CD8-positive, alpha-beta memory T cell (primary cell): Measurements from ENCODE around the gene RIOX2. TPM values are rescaled to one million over a fixed set of nuclear protein-coding genes. Genes with fewer than 3 reads are reported as not detected.
A peak's percentile ranks its signal among the peaks of the same experiment; 100 is the strongest.
"Not testable (repeated sequence)": the region's sequence is repeated elsewhere in the genome, so short reads cannot be mapped to it uniquely, and the experiment has no call there.

Experiments used
- CTCF ChIA-PET: fragments of 350-600 bp; sonication (Branson Sonifier 250); formaldehyde crosslinking; loops from one replicate; lab custom pipeline; 2021; ENCODE audit warnings: antibody characterized with exemption; lab: Charles Lee
- POLR2A ChIA-PET: fragments of 350-600 bp; sonication (Branson Sonifier 250); formaldehyde crosslinking; loops from one replicate; lab custom pipeline; 2021; ENCODE audit warnings: antibody characterized with exemption; lab: Charles Lee
- DNase-seq, 5 donors: peaks; one replicate each; pipeline versions ENCODE4 v3.0.0 to v3.0.0-alpha.2; 2020 to 2022; ENCODE audit warnings: mixed read lengths in 1 of 5
- H3K27ac ChIP-seq: one replicate; pipeline ENCODE4 v1.7.0; 2013; ENCODE audit warnings: low read depth, mild to moderate bottlenecking, low read length, moderate library complexity
- H3K27me3 ChIP-seq: 2 replicates; pipeline ENCODE4 v1.7.0; 2013; ENCODE audit warnings: low read length, mild to moderate bottlenecking; ENCODE audit not compliant: insufficient read depth, poor library complexity, severe bottlenecking
- H3K36me3 ChIP-seq: 2 replicates; pipeline ENCODE4 v1.7.0; 2013; ENCODE audit warnings: mild to moderate bottlenecking, low read length, moderate library complexity; ENCODE audit not compliant: insufficient read depth
- H3K4me1 ChIP-seq: 2 replicates; pipeline ENCODE4 v1.7.0; 2013; ENCODE audit warnings: mild to moderate bottlenecking, low read length, moderate library complexity; ENCODE audit not compliant: insufficient read depth
- H3K4me3 ChIP-seq: 2 replicates; pipeline ENCODE4 v1.7.0; 2013; ENCODE audit warnings: mild to moderate bottlenecking, low read length
- H3K9me3 ChIP-seq: 2 replicates; pipeline ENCODE4 v1.7.0; 2013; ENCODE audit warnings: mild to moderate bottlenecking, low read length
- H3K27ac Mint-ChIP-seq, 8 donors: one replicate each; pipeline ENCODE4 v1.8.0; 2020 to 2021; ENCODE audit warnings: mixed read lengths in 8 of 8, mild to moderate bottlenecking in 6 of 8, inconsistent platforms in 3 of 8, moderate library complexity in 3 of 8
- H3K27me3 Mint-ChIP-seq, 2 donors: one replicate each; pipeline ENCODE4 v1.8.0; 2020 to 2021; ENCODE audit warnings: mixed read lengths in 2 of 2, mild to moderate bottlenecking in 1 of 2, moderate library complexity in 1 of 2
- H3K36me3 Mint-ChIP-seq, 3 donors: one replicate each; pipeline ENCODE4 v1.8.0; 2020 to 2021; ENCODE audit warnings: mixed read lengths in 3 of 3, inconsistent platforms in 1 of 3, mild to moderate bottlenecking in 1 of 3
- H3K4me1 Mint-ChIP-seq, 3 donors: one replicate each; pipeline ENCODE4 v1.8.0; 2020 to 2021; ENCODE audit warnings: mixed read lengths in 3 of 3, inconsistent platforms in 1 of 3, mild to moderate bottlenecking in 1 of 3
- H3K4me3 Mint-ChIP-seq, 7 donors: one replicate each; pipeline ENCODE4 v1.8.0; 2020 to 2021; ENCODE audit warnings: mixed read lengths in 7 of 7, mild to moderate bottlenecking in 6 of 7, moderate library complexity in 4 of 7, inconsistent platforms in 2 of 7
- H3K9me3 Mint-ChIP-seq, 5 donors: one replicate each; pipeline ENCODE4 v1.8.0; 2020 to 2022; ENCODE audit warnings: mixed read lengths in 5 of 5, mild to moderate bottlenecking in 3 of 5, moderate library complexity in 2 of 5, inconsistent platforms in 1 of 5
- polyA plus RNA-seq: library from polyadenylated mRNA; unstranded; fragments of 300-500 nt; fragmentation: Illumina TruSeq; gene quantifications from one replicate; pipeline ENCODE4 v1.2.3, GENCODE V29; 2021
- total RNA-seq, 2 experiments: library from RNA; stranded (reverse); gene quantifications; one replicate each; pipeline ENCODE4 v1.2.3, GENCODE V29; 2021

Gene RIOX2
- total and polyA plus RNA-seq, 3 experiments from 2014 or later: 28.8 to 58.3 (median 57.6) TPM

GRCh38 chr3:97917813-97918536 lies 54.3 kb downstream of the RIOX2 start:
- peaks cover 13 to 19% (median 18%) of the 10 kb centered on the region in 3 donors for H3K4me1 Mint-ChIP-seq
- DNase-seq: no peak
- H3K9me3 Mint-ChIP-seq: no peaks in the 10 kb centered on the region
- no peak overlapping the region for H3K27ac Mint-ChIP-seq
- Histone ChIP-seq H3K27me3 (no peaks in the 10 kb centered on the region), H3K36me3 (no peaks in the 10 kb centered on the region), H3K9me3 (no peaks in the 10 kb centered on the region), H3K4me1 (no peaks in the 10 kb centered on the region), H3K27ac (no peak overlapping the region), H3K4me3 (no peak overlapping the region)
- ChIA-PET CTCF (no interaction called here), POLR2A (no interaction called here)
- peaks cover 0 to 3% of the 10 kb centered on the region in 2 donors for H3K27me3 Mint-ChIP-seq
- no peak overlapping the region for H3K4me3 Mint-ChIP-seq
- H3K36me3 Mint-ChIP-seq: peaks cover 24 to 38% (median 29%) of the 10 kb centered on the region in 3 donors

- no peaks in the 10 kb centered on the region for H3K9me3 Mint-ChIP-seq
- H3K4me3 Mint-ChIP-seq: no peak overlapping the region
- Histone ChIP-seq H3K9me3 (peaks cover 2% of the 10 kb centered on the region), H3K27me3 (no peaks in the 10 kb centered on the region), H3K4me3 (no peak overlapping the region), H3K4me1 (peaks cover 10% of the 10 kb centered on the region), H3K27ac (no peak overlapping the region), H3K36me3 (no peaks in the 10 kb centered on the region)
- ChIA-PET CTCF (no interaction called here), POLR2A (no interaction called here)
- H3K36me3 Mint-ChIP-seq: peaks cover 19 to 30% (median 23%) of the 10 kb centered on the region in 3 donors
- H3K27ac Mint-ChIP-seq: no peak overlapping the region
- peaks cover 16 to 28% (median 26%) of the 10 kb centered on the region in 3 donors for H3K4me1 Mint-ChIP-seq
- H3K27me3 Mint-ChIP-seq: peaks cover 0 to 3% of the 10 kb centered on the region in 2 donors
- DNase-seq: no peak
Measured at GRCh38 chr3:97916576-97916975, 55.7 kb downstream of the RIOX2 start.

GRCh38 chr3:97914388-97914787 lies 57.8 kb downstream of the RIOX2 start:
- Mint-ChIP-seq H3K4me1 (peaks cover 31 to 43% (median 42%) of the 10 kb centered on the region in 3 donors), H3K36me3 (peaks cover 7 to 16% (median 14%) of the 10 kb centered on the region in 3 donors), H3K9me3 (no peaks in the 10 kb centered on the region), H3K4me3 (no peak overlapping the region), H3K27ac (no peak overlapping the region), H3K27me3 (peaks cover 0 to 3% of the 10 kb centered on the region in 2 donors)
- CTCF ChIA-PET: no interaction called here
- POLR2A ChIA-PET: no interaction called here
- Histone ChIP-seq H3K9me3 (peaks cover 3% of the 10 kb centered on the region), H3K4me1 (peaks cover 20% of the 10 kb centered on the region), H3K27ac (no peak overlapping the region), H3K4me3 (no peak overlapping the region), H3K27me3 (no peaks in the 10 kb centered on the region), H3K36me3 (no peaks in the 10 kb centered on the region)
- no peak for DNase-seq

GRCh38 chr3:97911459-97911858 lies 60.8 kb downstream of the RIOX2 start:
- peaks cover 20% of the 10 kb centered on the region for H3K4me1 ChIP-seq
- no peak for DNase-seq
- CTCF ChIA-PET: interaction anchor here (0.9 kb wide), 1 partner anchor 119 kb away, joined by 3 read pairs; no protein-coding TSS in a partner anchor
- Mint-ChIP-seq H3K36me3 (peaks cover 0 to 1% (median 0%) of the 10 kb centered on the region in 3 donors), H3K4me1 (peaks cover 31 to 43% (median 42%) of the 10 kb centered on the region in 3 donors), H3K27me3 (no peaks in the 10 kb centered on the region), H3K9me3 (peaks cover 2 to 7% (median 3%) of the 10 kb centered on the region in 5 donors), H3K4me3 (peak overlapping the region in 6 of 7 donors; percentile 86 to 92 (median 90)), H3K27ac (peak overlapping the region; percentile 84 to 98 (median 96))
- H3K27me3 ChIP-seq: no peaks in the 10 kb centered on the region
- H3K27ac ChIP-seq: peak overlapping the region; percentile 9
- H3K36me3 ChIP-seq: no peaks in the 10 kb centered on the region
- peaks cover 3% of the 10 kb centered on the region for H3K9me3 ChIP-seq
- H3K4me3 ChIP-seq: peak overlapping the region; percentile 33
- POLR2A ChIA-PET: interaction anchor here (0.6 kb wide), 1 partner anchor 39 kb away, joined by 3 read pairs; no protein-coding TSS in a partner anchor

- H3K9me3 Mint-ChIP-seq: peaks cover 2 to 7% (median 3%) of the 10 kb centered on the region in 5 donors
- peaks cover 20% of the 10 kb centered on the region for H3K4me1 ChIP-seq
- no peaks in the 10 kb centered on the region for H3K27me3 ChIP-seq
- ChIA-PET POLR2A (interaction anchor here (0.6 kb wide), 1 partner anchor 39 kb away, joined by 3 read pairs; no protein-coding TSS in a partner anchor), CTCF (interaction anchor here (0.9 kb wide), 1 partner anchor 118 kb away, joined by 3 read pairs; no protein-coding TSS in a partner anchor)
- peak overlapping the region; percentile 33 for H3K4me3 ChIP-seq
- no peaks in the 10 kb centered on the region for H3K27me3 Mint-ChIP-seq
- peak overlapping the region; percentile 9 for H3K27ac ChIP-seq
- H3K4me1 Mint-ChIP-seq: peaks cover 31 to 43% (median 42%) of the 10 kb centered on the region in 3 donors
- peak overlapping the region; percentile 86 to 95 (median 91) for H3K4me3 Mint-ChIP-seq
- no peaks in the 10 kb centered on the region for H3K36me3 ChIP-seq
- DNase-seq: peak; percentile 2 to 66 (median 41)
- peak overlapping the region; percentile 84 to 98 (median 96) for H3K27ac Mint-ChIP-seq
- peaks cover 0 to 1% (median 0%) of the 10 kb centered on the region in 3 donors for H3K36me3 Mint-ChIP-seq
- H3K9me3 ChIP-seq: peaks cover 3% of the 10 kb centered on the region
Measured at GRCh38 chr3:97910931-97911351, 61.3 kb downstream of the RIOX2 start.

- Mint-ChIP-seq H3K27ac (peak overlapping the region; percentile 84 to 98 (median 96)), H3K4me3 (peak overlapping the region; percentile 86 to 95 (median 91)), H3K4me1 (peaks cover 31 to 43% (median 40%) of the 10 kb centered on the region in 3 donors)
- H3K36me3 ChIP-seq, H3K27me3 ChIP-seq, H3K36me3 Mint-ChIP-seq, H3K9me3 Mint-ChIP-seq, H3K9me3 ChIP-seq, CTCF ChIA-PET, H3K27me3 Mint-ChIP-seq: not testable (repeated sequence)
- Histone ChIP-seq H3K4me3 (peak overlapping the region; percentile 26), H3K4me1 (peaks cover 20% of the 10 kb centered on the region), H3K27ac (peak overlapping the region; percentile 31)
- DNase-seq: peak; percentile 27 to 74 (median 60)
- POLR2A ChIA-PET: interaction anchor here (0.9 kb wide), 1 partner anchor 89 kb away, joined by 4 read pairs; the partner anchor contains the start of gene CRYBG3
Measured at GRCh38 chr3:97910236-97910831, 61.9 kb downstream of the RIOX2 start.

GRCh38 chr3:97909830-97910229 lies 62.4 kb downstream of the RIOX2 start:
- Mint-ChIP-seq H3K27ac (peak overlapping the region in 6 of 8 donors; percentile 84 to 98 (median 96)), H3K4me1 (peaks cover 31 to 40% (median 35%) of the 10 kb centered on the region in 3 donors), H3K4me3 (peak overlapping the region in 6 of 7 donors; percentile 88 to 95 (median 91))
- H3K36me3 ChIP-seq, CTCF ChIA-PET, H3K4me3 ChIP-seq, H3K27ac ChIP-seq, H3K36me3 Mint-ChIP-seq, H3K9me3 ChIP-seq, H3K27me3 Mint-ChIP-seq, H3K9me3 Mint-ChIP-seq, H3K27me3 ChIP-seq: not testable (repeated sequence)
- peak in 2 of 5 donors; percentile 1 to 28 for DNase-seq
- POLR2A ChIA-PET: interaction anchor here (0.9 kb wide), 1 partner anchor 88 kb away, joined by 4 read pairs; the partner anchor contains the start of gene CRYBG3
- peaks cover 20% of the 10 kb centered on the region for H3K4me1 ChIP-seq
